H9 (cell line): ENCODE measurements around the gene AFAP1L2. TPM values are rescaled to one million over a fixed set of nuclear protein-coding genes. Genes with fewer than 3 reads are reported as not detected.

Experiments used
- DNase-seq: peaks from one replicate; pipeline ENCODE4 v3.0.0-alpha.2; 2017
- H2AFZ ChIP-seq: one replicate; pipeline ENCODE4 v1.6.1; 2013; ENCODE audit warnings: mild to moderate bottlenecking, low read length, control low read depth, moderate library complexity
- H2AK5ac ChIP-seq: 2 replicates; pipeline ENCODE4 v1.6.1; 2013; ENCODE audit warnings: low read length, control low read depth, mixed read lengths; ENCODE audit not compliant: insufficient read length
- H2BK120ac ChIP-seq: one replicate; pipeline ENCODE4 v1.6.1; 2013; ENCODE audit warnings: low read depth, mild to moderate bottlenecking, low read length, control low read depth, inconsistent platforms; ENCODE audit not compliant: poor library complexity, severe bottlenecking
- H2BK12ac ChIP-seq: 2 replicates; pipeline ENCODE4 v1.6.1; 2013; ENCODE audit warnings: low read length, control low read depth, mixed read lengths, low read depth; ENCODE audit not compliant: insufficient read length
- H2BK15ac ChIP-seq: 2 replicates; pipeline ENCODE4 v1.6.1; 2013; ENCODE audit warnings: low read depth, low read length, control low read depth
- H2BK20ac ChIP-seq: one replicate; pipeline ENCODE4 v1.6.1; 2013; ENCODE audit warnings: low read depth, mild to moderate bottlenecking, low read length, control low read depth, inconsistent platforms; ENCODE audit not compliant: poor library complexity, severe bottlenecking
- H2BK5ac ChIP-seq: 2 replicates; pipeline ENCODE4 v1.6.1; 2013; ENCODE audit warnings: low read length, control low read depth, mixed read lengths; ENCODE audit not compliant: insufficient read length
- H3K14ac ChIP-seq: 2 replicates; pipeline ENCODE4 v1.6.1; 2013; ENCODE audit warnings: low read length, control low read depth; ENCODE audit not compliant: insufficient read depth
- H3K18ac ChIP-seq: 2 replicates; pipeline ENCODE4 v1.6.1; 2013; ENCODE audit warnings: low read depth, mild to moderate bottlenecking, mixed read lengths, low read length, control low read depth; ENCODE audit not compliant: insufficient read length
- H3K23ac ChIP-seq: 2 replicates; pipeline ENCODE4 v1.6.1; 2013; ENCODE audit warnings: low read length, control low read depth, mixed read lengths, low read depth; ENCODE audit not compliant: insufficient read length
- H3K23me2 ChIP-seq: 2 replicates; pipeline ENCODE4 v1.6.1; 2013; ENCODE audit warnings: low read depth, mild to moderate bottlenecking, mixed read lengths, low read length, control low read depth; ENCODE audit not compliant: insufficient read length, poor library complexity, severe bottlenecking
- H3K27ac ChIP-seq: 2 replicates; pipeline ENCODE4 v1.5.1; 2013; ENCODE audit warnings: low read length, control low read depth, mixed read lengths, low read depth; ENCODE audit not compliant: insufficient read length
- H3K27me3 ChIP-seq: 2 replicates; pipeline ENCODE4 v1.6.1; 2013; ENCODE audit warnings: low read length, control low read depth, inconsistent platforms; ENCODE audit not compliant: insufficient read depth
- H3K4ac ChIP-seq: 2 replicates; pipeline ENCODE4 v1.6.1; 2013; ENCODE audit warnings: low read depth, mild to moderate bottlenecking, control low read depth, inconsistent platforms, low read length, moderate library complexity
- H3K4me1 ChIP-seq: 2 replicates; pipeline ENCODE4 v1.6.1; 2013; ENCODE audit warnings: low read length, control low read depth, inconsistent platforms; ENCODE audit not compliant: insufficient read depth
- H3K4me2 ChIP-seq: 2 replicates; pipeline ENCODE4 v1.6.1; 2013; ENCODE audit warnings: low read length, control low read depth, mixed read lengths; ENCODE audit not compliant: insufficient read length, insufficient read depth
- H3K56ac ChIP-seq: 2 replicates; pipeline ENCODE4 v1.6.1; 2013; ENCODE audit warnings: low read depth, mild to moderate bottlenecking, mixed read lengths, low read length, control low read depth; ENCODE audit not compliant: insufficient read length
- H3K79me1 ChIP-seq: 2 replicates; pipeline ENCODE4 v1.6.1; 2013; ENCODE audit warnings: low read depth, mild to moderate bottlenecking, moderate library complexity, low read length, control low read depth, inconsistent platforms; ENCODE audit not compliant: insufficient read depth, poor library complexity, severe bottlenecking
- H3K79me2 ChIP-seq: 2 replicates; pipeline ENCODE4 v1.6.1; 2013; ENCODE audit warnings: low read length, control low read depth, inconsistent platforms; ENCODE audit not compliant: insufficient read depth
- H3K9ac ChIP-seq: 2 replicates; pipeline ENCODE4 v1.6.1; 2013; ENCODE audit warnings: low read length, control low read depth, mixed read lengths; ENCODE audit not compliant: insufficient read length; ENCODE audit errors: extremely low read depth
- H3K9me3 ChIP-seq: one replicate; pipeline ENCODE4 v1.6.1; 2013; ENCODE audit warnings: low read depth, low read length, inconsistent platforms; ENCODE audit not compliant: control insufficient read depth
- H3T11ph ChIP-seq: one replicate; pipeline ENCODE4 v1.6.1; 2013; ENCODE audit warnings: mild to moderate bottlenecking, low read length, control low read depth, inconsistent platforms
- H4K20me1 ChIP-seq: one replicate; pipeline ENCODE4 v1.6.1; 2013; ENCODE audit not compliant: control insufficient read depth, insufficient read length, insufficient read depth
- H4K5ac ChIP-seq: 2 replicates; pipeline ENCODE4 v1.6.1; 2013; ENCODE audit warnings: low read depth, mild to moderate bottlenecking, mixed read lengths, low read length, control low read depth; ENCODE audit not compliant: insufficient read length
- H4K8ac ChIP-seq: replicated peaks from 2 replicates; pipeline ENCODE4 v1.6.1; 2013; ENCODE audit warnings: low read length, control low read depth, mixed read lengths, low read depth; ENCODE audit not compliant: insufficient read length
- H4K91ac ChIP-seq: 2 replicates; pipeline ENCODE4 v1.6.1; 2013; ENCODE audit warnings: low read depth, mild to moderate bottlenecking, moderate library complexity, mixed read lengths, low read length, control low read depth; ENCODE audit not compliant: insufficient read length
- H3K27ac Mint-ChIP-seq, 3 experiments: 2 replicates in 2 of 3; 3 replicates in 1 of 3; pipeline ENCODE4 v1.8.0; 2020 to 2021; ENCODE audit warnings: mixed read lengths in 3 of 3, mild to moderate bottlenecking in 1 of 3, moderate library complexity in 1 of 3
- H3K27me3 Mint-ChIP-seq: 2 replicates; pipeline ENCODE4 v1.8.0; 2021; ENCODE audit warnings: low read depth, mild to moderate bottlenecking, moderate library complexity, mixed read lengths
- H3K36me3 Mint-ChIP-seq, 3 experiments: 2 replicates in 2 of 3; 3 replicates in 1 of 3; pipeline ENCODE4 v1.8.0; 2020 to 2021; ENCODE audit warnings: low read depth in 3 of 3, mixed read lengths in 3 of 3; ENCODE audit not compliant: insufficient read depth in 1 of 3
- H3K4me1 Mint-ChIP-seq, 2 experiments: 2 replicates each; pipeline ENCODE4 v1.8.0; 2020; ENCODE audit warnings: mixed read lengths in 2 of 2
- H3K4me3 Mint-ChIP-seq, 2 experiments: 2 replicates in 1 of 2; 3 replicates in 1 of 2; pipeline ENCODE4 v1.8.0; 2020 to 2021; ENCODE audit warnings: mild to moderate bottlenecking in 2 of 2, mixed read lengths in 2 of 2, moderate library complexity in 1 of 2
- H3K9me3 Mint-ChIP-seq, 2 experiments: 2 replicates in 1 of 2; 3 replicates in 1 of 2; pipeline ENCODE4 v1.8.0; 2020; ENCODE audit warnings: mild to moderate bottlenecking in 2 of 2, mixed read lengths in 2 of 2, moderate library complexity in 1 of 2
- CTCF ChIP-seq: fragments of 200-600 bp; sonication (generic); conservative IDR thresholded peaks from 3 replicates; pipeline ENCODE4 v1.8.0; 2021; ENCODE audit warnings: antibody characterized with exemption, mild to moderate bottlenecking
- WGBS: extraction: QIAGEN DNeasy Blood & Tissue Kit; methylation state at CpG from one replicate; pipeline ENCODE4 v1.1.7; 2013; ENCODE audit warnings: missing lambda C conversion rate, low lambda C conversion rate, mixed read lengths; ENCODE audit not compliant: insufficient read length; ENCODE audit errors: extremely low coverage; 5-methylcytosine and 5-hydroxymethylcytosine counted together
- total RNA-seq: library from RNA; stranded (reverse); gene quantifications from 2 replicates; pipeline ENCODE4 v1.2.1, GENCODE V29; 2021

Gene AFAP1L2
- total RNA-seq, 1 experiment from 2014 or later = 0.77 TPM

DNA sequence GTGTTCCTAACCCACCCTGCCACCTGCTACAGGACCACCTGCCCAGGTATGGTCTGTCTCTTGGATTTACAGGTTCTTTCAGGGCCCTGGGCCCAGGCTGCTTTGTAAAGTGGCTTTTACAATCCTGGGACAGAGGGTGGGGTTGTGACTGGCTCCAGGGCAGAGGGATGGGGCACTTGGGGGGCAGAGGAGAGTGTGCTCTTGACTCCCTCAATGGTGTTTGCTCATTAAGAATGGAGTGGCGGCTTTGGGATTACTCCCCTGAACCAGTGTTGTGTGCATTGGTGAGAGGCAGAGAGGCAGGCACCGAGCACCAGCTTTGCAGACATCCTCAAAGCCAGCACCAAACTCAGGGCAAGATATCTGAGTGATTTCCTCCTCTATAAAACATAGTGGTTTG lies 121.8 kb downstream of the AFAP1L2 start:
- DNase-seq = no peak
- no peak overlapping the region for H2BK5ac ChIP-seq
- no peak overlapping the region for H3K9ac ChIP-seq
- H3K56ac ChIP-seq = no peak overlapping the region
- no peak overlapping the region for H3K4me2 ChIP-seq
- no peak overlapping the region for H4K8ac ChIP-seq
- H3K23ac ChIP-seq = no peak overlapping the region
- WGBS = no CpG with 5 or more reads among the region's 2 CpGs
- H2BK20ac ChIP-seq = no peak overlapping the region
- no peak overlapping the region for H2AK5ac ChIP-seq
- no peak overlapping the region for H3T11ph ChIP-seq
- no peak overlapping the region for H3K27ac ChIP-seq
- H3K36me3 Mint-ChIP-seq = no peaks in the 10 kb centered on the region
- peak overlapping the region in 1 of 3 experiments; percentile 18; a peak in 1 of 7 replicates for H3K27ac Mint-ChIP-seq
- no peaks in the 10 kb centered on the region for H3K27me3 ChIP-seq
- no peak overlapping the region for H4K5ac ChIP-seq
- H3K79me2 ChIP-seq = no peaks in the 10 kb centered on the region
- H3K9me3 Mint-ChIP-seq = no peaks in the 10 kb centered on the region
- H4K91ac ChIP-seq = no peak overlapping the region
- H3K4me1 Mint-ChIP-seq = no peaks in the 10 kb centered on the region
- H2BK12ac ChIP-seq = no peak overlapping the region
- no peak overlapping the region for H2BK15ac ChIP-seq
- H3K4me1 ChIP-seq = no peaks in the 10 kb centered on the region
- H3K79me1 ChIP-seq = no peaks in the 10 kb centered on the region
- H3K14ac ChIP-seq = no peak overlapping the region
- no peak overlapping the region for H3K4ac ChIP-seq
- H4K20me1 ChIP-seq = no peaks in the 10 kb centered on the region
- H3K9me3 ChIP-seq = no peaks in the 10 kb centered on the region
- no peak overlapping the region for H3K18ac ChIP-seq
- no peaks in the 10 kb centered on the region for H3K23me2 ChIP-seq
- TF ChIP-seq CTCF = no peak
- no peak overlapping the region for H2BK120ac ChIP-seq
- H3K4me3 Mint-ChIP-seq = no peak overlapping the region
- H3K27me3 Mint-ChIP-seq = no peaks in the 10 kb centered on the region; the same call in none of the 2 replicates
- H2AFZ ChIP-seq = no peak overlapping the region
